ENCODE results near the gene CDH15.

GRCh38 chr16:89141884-89142267 is 29.7 kb upstream of the CDH15 start:
- TF ChIP-seq CTCF (IDR thresholded peaks at IDR 0.05) (no peak), EZH2 (IDR thresholded peaks at IDR 0.05) (no peak)

Data from neural progenitor cell (in vitro differentiated cells).